ENCODE results near the gene DMC1. TPM values are rescaled to one million over a fixed set of nuclear protein-coding genes. Genes with fewer than 3 reads are reported as not detected.
"Not testable (repeated sequence)": the region's sequence is repeated elsewhere in the genome, so short reads cannot be mapped to it uniquely, and the experiment has no call there.

The DMC1 gene, protein sequence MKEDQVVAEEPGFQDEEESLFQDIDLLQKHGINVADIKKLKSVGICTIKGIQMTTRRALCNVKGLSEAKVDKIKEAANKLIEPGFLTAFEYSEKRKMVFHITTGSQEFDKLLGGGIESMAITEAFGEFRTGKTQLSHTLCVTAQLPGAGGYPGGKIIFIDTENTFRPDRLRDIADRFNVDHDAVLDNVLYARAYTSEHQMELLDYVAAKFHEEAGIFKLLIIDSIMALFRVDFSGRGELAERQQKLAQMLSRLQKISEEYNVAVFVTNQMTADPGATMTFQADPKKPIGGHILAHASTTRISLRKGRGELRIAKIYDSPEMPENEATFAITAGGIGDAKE
- total RNA-seq, result not detected
- total RNA-seq, result 0 to 0.38 reads per million in 2 donors

- H3K4me1 Mint-ChIP-seq, result peaks cover 10% of the 10 kb centered on the region
- no peaks in the 10 kb centered on the region for H3K27me3 Mint-ChIP-seq
- H3K27ac Mint-ChIP-seq, result peak within 1 kb of the TSS; percentile 75
- DNase-seq (peak; percentile 88 to 100 (median 99)), ATAC-seq (peak; percentile 95)
- peak within 1 kb of the TSS; percentile 94 for H3K4me3 Mint-ChIP-seq
- H3K36me3 Mint-ChIP-seq (ENCODE audit: low read depth), result no peaks in the 10 kb centered on the region
- no peaks in the 10 kb centered on the region for H3K9me3 ChIP-seq (ENCODE audit: control insufficient read depth, low read length, poor library complexity, severe bottlenecking)
Observed at GRCh38 chr22:38569972-38570778, at the start of gene DMC1. DMC1 (minus strand) TSS chr22:38570183; CDS start chr22:38568256, 1,927 bp downstream.

DNA sequence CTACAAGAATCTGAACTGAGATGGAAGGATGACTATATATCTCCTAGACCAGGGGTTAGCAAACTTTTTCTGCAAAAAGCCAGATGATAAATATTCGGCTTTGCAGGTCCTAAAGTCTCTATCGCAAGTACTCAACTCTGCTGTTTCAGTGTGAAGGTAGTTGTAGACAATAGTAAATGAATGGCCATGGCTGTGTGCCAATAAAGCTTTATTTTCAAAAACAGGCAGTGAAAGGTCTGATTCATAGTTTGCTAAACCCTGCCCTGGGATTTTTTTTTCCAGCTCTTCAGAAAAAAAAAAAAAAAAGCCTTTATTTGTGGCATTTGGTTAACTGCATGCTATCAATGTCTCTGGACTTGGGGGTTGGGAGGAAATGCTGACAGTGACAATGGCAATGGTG lies 48.7 kb upstream of the DMC1 start:
- H3K9me3 ChIP-seq (ENCODE audit: control insufficient read depth, low read length, poor library complexity, severe bottlenecking), result no peaks in the 10 kb centered on the region
- H3K36me3 Mint-ChIP-seq (ENCODE audit: low read depth), result peaks cover 9% of the 10 kb centered on the region
- H3K27me3 Mint-ChIP-seq, result peaks cover 26% of the 10 kb centered on the region
- no peak for DNase-seq
- peaks cover under 1% of the 10 kb centered on the region for H3K4me1 Mint-ChIP-seq
- no peak for ATAC-seq
- H3K27ac Mint-ChIP-seq, result no peak overlapping the region
- no peak overlapping the region for H3K4me3 Mint-ChIP-seq

DNA sequence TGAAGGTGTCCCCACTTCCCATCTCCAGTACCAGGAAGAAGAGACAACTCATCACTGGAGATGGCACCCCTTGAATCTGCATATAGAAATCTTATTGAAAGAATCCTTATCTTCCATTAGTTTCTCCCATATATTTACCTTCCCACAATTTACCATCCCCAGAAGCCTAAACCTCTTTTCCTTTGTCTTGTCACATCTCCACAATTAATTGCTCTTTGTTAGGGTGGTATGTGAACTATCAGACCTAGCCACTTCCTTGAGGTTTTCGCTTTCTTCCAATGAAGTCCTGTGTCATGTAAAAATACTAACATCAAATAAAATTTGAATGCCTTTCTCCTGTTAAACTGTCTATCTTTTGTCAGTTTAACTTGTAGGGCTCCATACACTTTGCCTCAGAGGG lies 48.3 kb upstream of the DMC1 start:
- Mint-ChIP-seq H3K4me3 (no peak overlapping the region), H3K27me3 (peaks cover 26% of the 10 kb centered on the region), H3K4me1 (no peaks in the 10 kb centered on the region), H3K36me3 (ENCODE audit: low read depth) (peaks cover 9% of the 10 kb centered on the region), H3K27ac (no peak overlapping the region)
- ATAC-seq (no peak), DNase-seq (no peak)
- no peaks in the 10 kb centered on the region for H3K9me3 ChIP-seq (ENCODE audit: control insufficient read depth, low read length, poor library complexity, severe bottlenecking)

DNA sequence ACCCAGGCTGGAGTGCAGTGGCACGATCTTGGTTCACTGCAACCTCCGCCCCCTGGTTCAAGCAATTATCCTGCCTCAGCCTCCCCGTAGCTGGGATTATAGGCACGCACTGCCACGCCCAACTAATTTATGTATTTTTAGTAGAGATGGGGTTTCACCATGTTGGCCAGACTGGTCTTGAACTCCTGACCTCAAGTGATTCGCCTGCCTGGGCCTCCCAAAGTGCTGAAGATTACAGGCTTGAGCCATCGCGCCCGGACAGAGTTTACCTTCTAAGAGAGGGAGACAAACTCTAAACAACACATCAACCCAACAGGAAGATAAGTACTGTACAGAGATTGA lies 45.1 kb upstream of the DMC1 start:
- not testable (repeated sequence) for H3K27ac Mint-ChIP-seq; DNase-seq; H3K9me3 ChIP-seq (ENCODE audit: control insufficient read depth, low read length, poor library complexity, severe bottlenecking); H3K4me1 Mint-ChIP-seq; H3K4me3 Mint-ChIP-seq; ATAC-seq; H3K36me3 Mint-ChIP-seq (ENCODE audit: low read depth)
- H3K27me3 Mint-ChIP-seq, result peaks cover 24% of the 10 kb centered on the region

GRCh38 chr22:38614332-38615063 lies 44.5 kb upstream of the DMC1 start:
- Mint-ChIP-seq H3K36me3 (ENCODE audit: low read depth) (peaks cover 9% of the 10 kb centered on the region), H3K27me3 (peaks cover 19% of the 10 kb centered on the region), H3K27ac (no peak overlapping the region), H3K4me1 (no peaks in the 10 kb centered on the region), H3K4me3 (no peak overlapping the region)
- H3K9me3 ChIP-seq (ENCODE audit: control insufficient read depth, low read length, poor library complexity, severe bottlenecking), result no peaks in the 10 kb centered on the region
- DNase-seq (no peak), ATAC-seq (no peak)

DNA sequence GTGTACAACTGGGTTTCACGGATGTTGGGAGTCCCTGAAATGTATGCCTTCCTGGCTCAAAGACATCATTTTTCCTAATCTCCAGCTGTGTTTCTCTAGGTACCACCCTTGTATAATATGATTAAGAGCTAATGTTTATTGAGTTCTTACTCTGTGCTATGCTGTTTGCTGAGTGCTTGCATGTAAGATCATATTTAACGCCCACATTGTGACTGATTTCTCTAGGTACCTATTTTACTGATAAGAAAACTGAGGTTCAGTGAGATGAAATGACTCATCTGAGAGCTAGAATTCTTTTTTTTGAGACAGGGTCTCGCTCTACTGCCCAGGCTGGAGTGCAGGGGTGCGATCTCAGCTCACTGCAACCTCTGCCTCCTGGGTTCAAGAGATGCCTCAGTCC lies 43.6 kb upstream of the DMC1 start:
- peaks cover 24% of the 10 kb centered on the region for H3K27me3 Mint-ChIP-seq
- ATAC-seq (no peak), DNase-seq (no peak)
- H3K27ac Mint-ChIP-seq, result no peak overlapping the region
- H3K36me3 Mint-ChIP-seq (ENCODE audit: low read depth), result peaks cover 7% of the 10 kb centered on the region
- no peaks in the 10 kb centered on the region for H3K4me1 Mint-ChIP-seq
- no peaks in the 10 kb centered on the region for H3K9me3 ChIP-seq (ENCODE audit: control insufficient read depth, low read length, poor library complexity, severe bottlenecking)
- no peak overlapping the region for H3K4me3 Mint-ChIP-seq

DNA sequence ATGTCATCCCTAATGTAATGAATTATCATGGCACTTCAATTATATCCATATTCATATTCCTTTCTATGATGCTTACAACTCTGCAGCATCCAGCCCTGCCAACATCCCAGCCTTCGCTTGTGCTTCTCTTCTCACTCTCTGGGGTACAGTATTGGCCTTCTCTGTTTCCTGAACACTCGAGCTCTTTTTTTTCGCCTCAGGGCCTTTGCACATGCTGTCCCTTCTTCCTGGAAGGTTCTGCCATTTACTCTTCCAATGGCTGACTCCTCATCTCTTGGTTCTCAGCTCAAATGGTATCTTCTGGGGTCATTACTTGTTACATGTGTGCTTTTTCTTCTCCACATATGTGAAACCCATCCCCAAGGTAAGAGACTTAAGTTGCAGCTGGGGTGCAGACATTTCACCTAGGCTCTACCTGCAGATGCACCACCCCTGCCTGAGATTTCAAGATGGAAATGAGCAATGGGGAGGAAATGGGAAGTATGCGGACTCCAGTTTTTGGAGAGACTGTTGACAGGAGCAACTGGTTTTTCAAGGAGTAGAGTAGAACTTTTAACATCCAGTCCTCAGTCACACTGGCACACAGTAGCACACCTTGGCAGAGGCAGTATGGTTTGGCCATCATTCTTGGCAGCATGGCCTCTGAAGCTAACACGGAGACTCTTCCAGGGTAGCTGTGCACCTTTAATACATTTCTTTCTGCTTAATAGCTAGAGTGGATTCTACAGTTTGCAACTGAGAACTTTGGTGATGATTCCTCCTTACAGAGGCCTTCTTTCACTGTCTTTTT lies 42.4 kb upstream of the DMC1 start:
- Mint-ChIP-seq H3K36me3 (ENCODE audit: low read depth) (peaks cover 6% of the 10 kb centered on the region), H3K4me3 (no peak overlapping the region), H3K27me3 (peaks cover 24% of the 10 kb centered on the region), H3K4me1 (peaks cover under 1% of the 10 kb centered on the region), H3K27ac (peak overlapping the region; percentile 2)
- H3K9me3 ChIP-seq (ENCODE audit: control insufficient read depth, low read length, poor library complexity, severe bottlenecking), result no peaks in the 10 kb centered on the region
- ATAC-seq (no peak), DNase-seq (no peak)

DNA sequence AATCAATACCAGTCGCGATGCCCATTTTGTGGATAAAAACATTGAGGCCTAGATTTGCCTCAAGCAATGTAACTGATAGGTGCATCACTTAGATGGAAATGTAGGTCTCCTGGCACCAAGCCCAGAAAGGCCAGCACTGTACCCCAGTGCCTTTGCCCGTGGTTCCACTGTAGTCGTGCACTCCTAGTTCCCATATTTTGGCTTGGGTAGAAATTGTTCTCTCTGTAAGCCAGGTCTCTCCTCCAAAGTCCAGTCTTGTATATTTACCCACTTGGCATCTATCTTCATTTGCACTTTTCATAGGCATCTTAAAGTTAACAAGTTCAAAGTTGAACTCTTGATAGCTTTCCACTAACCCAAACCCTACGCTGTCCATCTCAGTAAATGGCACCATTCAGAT lies 41.6 kb upstream of the DMC1 start:
- ATAC-seq (no peak), DNase-seq (no peak)
- Mint-ChIP-seq H3K27me3 (peaks cover 24% of the 10 kb centered on the region), H3K4me1 (peaks cover 2% of the 10 kb centered on the region), H3K27ac (peak overlapping the region; percentile 2), H3K4me3 (no peak overlapping the region), H3K36me3 (ENCODE audit: low read depth) (peaks cover 3% of the 10 kb centered on the region)
- no peaks in the 10 kb centered on the region for H3K9me3 ChIP-seq (ENCODE audit: control insufficient read depth, low read length, poor library complexity, severe bottlenecking)

DNA sequence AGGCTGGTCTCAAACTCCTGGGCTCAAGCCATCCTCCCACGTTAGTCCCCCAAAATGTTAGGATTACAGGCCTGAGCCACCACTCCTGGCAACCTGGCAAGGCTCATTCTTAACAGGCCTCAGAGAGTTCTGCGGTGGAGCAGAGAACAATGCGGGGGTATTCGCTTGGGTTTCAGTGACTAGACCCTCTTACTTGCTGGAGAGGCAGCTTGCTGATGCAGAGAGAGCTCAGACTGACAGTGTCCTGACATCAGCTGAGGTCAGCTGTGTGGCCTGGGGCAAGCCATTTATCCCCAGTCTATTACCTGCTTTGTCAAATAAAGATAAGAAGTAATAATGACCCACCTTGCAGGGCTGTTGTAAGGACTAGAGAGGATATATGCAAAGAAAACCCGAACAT lies 40.3 kb upstream of the DMC1 start:
- no peaks in the 10 kb centered on the region for H3K36me3 Mint-ChIP-seq (ENCODE audit: low read depth)
- H3K4me3 Mint-ChIP-seq, result no peak overlapping the region

GRCh38 chr22:38608992-38609750 lies 39.2 kb upstream of the DMC1 start:
- no peak overlapping the region for H3K4me3 Mint-ChIP-seq
- no peak overlapping the region for H3K27ac Mint-ChIP-seq
- ATAC-seq, result no peak
- no peaks in the 10 kb centered on the region for H3K9me3 ChIP-seq (ENCODE audit: control insufficient read depth, low read length, poor library complexity, severe bottlenecking)
- H3K27me3 Mint-ChIP-seq, result peaks cover 6% of the 10 kb centered on the region
- DNase-seq, result no peak
- H3K36me3 Mint-ChIP-seq (ENCODE audit: low read depth), result no peaks in the 10 kb centered on the region
- H3K4me1 Mint-ChIP-seq, result peaks cover 2% of the 10 kb centered on the region

More for the DNA sequence above, 40.3 kb upstream of the DMC1 start:
- Mint-ChIP-seq H3K27me3 (peaks cover 12% of the 10 kb centered on the region), H3K27ac (no peak overlapping the region), H3K4me1 (peaks cover 2% of the 10 kb centered on the region)
- DNase-seq, result no peak
- no peak for ATAC-seq
- no peaks in the 10 kb centered on the region for H3K9me3 ChIP-seq (ENCODE audit: control insufficient read depth, low read length, poor library complexity, severe bottlenecking)

- Mint-ChIP-seq H3K27ac (no peak overlapping the region), H3K36me3 (ENCODE audit: low read depth) (no peaks in the 10 kb centered on the region), H3K27me3 (peaks cover 6% of the 10 kb centered on the region), H3K4me3 (no peak overlapping the region), H3K4me1 (peaks cover 2% of the 10 kb centered on the region)
- no peaks in the 10 kb centered on the region for H3K9me3 ChIP-seq (ENCODE audit: control insufficient read depth, low read length, poor library complexity, severe bottlenecking)
- ATAC-seq (no peak), DNase-seq (no peak)
Observed at GRCh38 chr22:38607680-38608079, 37.7 kb upstream of the DMC1 start.

- H3K27me3 Mint-ChIP-seq, result peaks cover 19% of the 10 kb centered on the region
- no peak overlapping the region for H3K4me3 Mint-ChIP-seq
- peaks cover 3% of the 10 kb centered on the region for H3K4me1 Mint-ChIP-seq
- no peak for ATAC-seq
- DNase-seq, result no peak
- peaks cover 3% of the 10 kb centered on the region for H3K36me3 Mint-ChIP-seq (ENCODE audit: low read depth)
- H3K9me3 ChIP-seq (ENCODE audit: control insufficient read depth, low read length, poor library complexity, severe bottlenecking), result no peaks in the 10 kb centered on the region
- no peak overlapping the region for H3K27ac Mint-ChIP-seq
Observed at GRCh38 chr22:38602166-38602565, 32.2 kb upstream of the DMC1 start.

Data from T-helper 17 cell (primary cell).